Caco-2 (cell line): Measurements from ENCODE around the gene MYO7B. TPM values are rescaled to one million over a fixed set of nuclear protein-coding genes. Genes with fewer than 3 reads are reported as not detected.

Experiments
- BruUV-seq: library from RNA; stranded (reverse); fragments of 400-500 nt; replicated peaks from 2 replicates; lab custom pipeline; 2021; lab: Mats Ljungman, UMichigan
- CTCF ChIA-PET: fragments of 300-600 bp; sonication (Branson Sonifier 250); formaldehyde crosslinking; loops from one replicate; lab custom pipeline; 2022; ENCODE audit warnings: antibody characterized with exemption; lab: Charles Lee
- POLR2A ChIA-PET: fragments of 300-600 bp; sonication (Branson Sonifier 250); formaldehyde crosslinking; loops from one replicate; lab custom pipeline; 2022; ENCODE audit warnings: antibody characterized with exemption; lab: Charles Lee
- DNase-seq, 2 experiments: peaks; one replicate each; pipeline versions ENCODE4 v3.0.0 to v3.0.0-alpha.2; 2020 to 2022
- H3K27me3 ChIP-seq: replicated peaks from 2 replicates; pipeline ENCODE4 v1.6.0; 2011; ENCODE audit warnings: low read length; ENCODE audit not compliant: control insufficient read depth, insufficient read depth
- H3K36me3 ChIP-seq: 2 replicates; pipeline ENCODE4 v1.5.1; 2011; ENCODE audit warnings: low read length; ENCODE audit not compliant: control insufficient read depth, insufficient read depth
- H3K4me1 ChIP-seq: fragments of 250-450 bp; sonication (Bioruptor Pico); 2 replicates; pipeline ENCODE4 v1.5.1; 2020; ENCODE audit warnings: mild to moderate bottlenecking
- H3K4me3 ChIP-seq: 2 replicates; pipeline ENCODE4 v1.5.1; 2011; ENCODE audit warnings: low read depth, mild to moderate bottlenecking, control low read depth, low read length
- H3K9me3 ChIP-seq: fragments of 250-450 bp; sonication (Bioruptor Pico); 2 replicates; pipeline ENCODE4 v1.5.1; 2020; ENCODE audit warnings: mild to moderate bottlenecking, moderate library complexity
- H3K27ac Mint-ChIP-seq: one replicate; pipeline ENCODE4 v1.8.0; 2022; ENCODE audit warnings: mixed read lengths; ENCODE audit not compliant: unreplicated experiment
- H3K27me3 Mint-ChIP-seq: one replicate; pipeline ENCODE4 v1.8.0; 2022; ENCODE audit warnings: mixed read lengths; ENCODE audit not compliant: insufficient read depth, unreplicated experiment
- H3K36me3 Mint-ChIP-seq: one replicate; pipeline ENCODE4 v1.8.0; 2022; ENCODE audit warnings: mild to moderate bottlenecking, mixed read lengths; ENCODE audit not compliant: insufficient read depth, unreplicated experiment
- H3K4me1 Mint-ChIP-seq: one replicate; pipeline ENCODE4 v1.8.0; 2022; ENCODE audit warnings: low read depth, mixed read lengths; ENCODE audit not compliant: unreplicated experiment
- H3K4me3 Mint-ChIP-seq: one replicate; pipeline ENCODE4 v1.8.0; 2022; ENCODE audit warnings: mild to moderate bottlenecking, moderate library complexity, mixed read lengths; ENCODE audit not compliant: unreplicated experiment
- H3K9me3 Mint-ChIP-seq: one replicate; pipeline ENCODE4 v1.8.0; 2022; ENCODE audit warnings: mixed read lengths; ENCODE audit not compliant: unreplicated experiment
- intact Hi-C: fragments of 100-400 bp; cut with micrococcal nuclease; formaldehyde crosslinking; loops from one replicate; pipeline ENCODE4 v1.10.0; 2022; ENCODE audit not compliant: unreplicated experiment
- total RNA-seq: library from RNA; stranded (reverse); gene quantifications from 2 replicates; pipeline ENCODE4 v1.2.3, GENCODE V29; 2022
- TF ChIP-seq, protein P1 (sequence below), 2 experiments: fragments of 200-600 bp in 1 of 2; IDR thresholded peaks; 1 replicate in 1 of 2; 2 replicates in 1 of 2; pipeline versions ENCODE4 v1.5.1 to v1.8.0; 2011 to 2022; ENCODE audit warnings: antibody characterized with exemption in 1 of 2, control low read depth in 1 of 2, inconsistent platforms in 1 of 2, low read depth in 1 of 2, low read length in 1 of 2, mild to moderate bottlenecking in 1 of 2, moderate library complexity in 1 of 2; ENCODE audit not compliant: insufficient read depth in 1 of 2, severe bottlenecking in 1 of 2, unreplicated experiment in 1 of 2

MYO7B gene
- total RNA-seq, 1 experiment from 2014 or later: 0.27 TPM

DNA sequence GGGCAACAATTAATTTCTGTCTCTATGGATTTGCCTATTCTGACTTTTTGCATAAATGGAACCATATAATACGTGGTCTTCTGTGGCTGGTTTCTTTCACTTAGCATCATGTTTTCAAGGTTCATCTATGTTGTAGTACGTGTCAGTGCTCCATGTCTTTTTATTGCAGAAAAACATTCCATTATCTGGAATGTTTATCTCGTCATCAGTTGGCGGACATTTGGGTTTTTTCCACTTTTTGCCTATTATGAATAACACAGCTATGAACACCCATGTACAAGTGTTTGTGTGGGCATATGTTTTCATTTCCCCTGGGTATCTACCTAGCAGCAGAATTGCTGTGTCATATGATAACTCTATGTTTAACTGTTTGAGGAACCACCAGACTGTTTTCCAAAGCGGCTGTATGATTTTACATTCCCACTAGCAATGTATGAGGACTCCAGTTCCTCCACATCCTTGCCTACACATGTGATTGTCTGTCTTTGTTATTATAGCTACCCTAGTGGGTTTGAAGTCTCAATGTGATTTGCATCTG lies 49.9 kb downstream of the MYO7B start:
- BruUV-seq: no TSS peak
- H3K9me3 Mint-ChIP-seq: no peaks in the 10 kb centered on the region
- TF ChIP-seq, protein P1, sequence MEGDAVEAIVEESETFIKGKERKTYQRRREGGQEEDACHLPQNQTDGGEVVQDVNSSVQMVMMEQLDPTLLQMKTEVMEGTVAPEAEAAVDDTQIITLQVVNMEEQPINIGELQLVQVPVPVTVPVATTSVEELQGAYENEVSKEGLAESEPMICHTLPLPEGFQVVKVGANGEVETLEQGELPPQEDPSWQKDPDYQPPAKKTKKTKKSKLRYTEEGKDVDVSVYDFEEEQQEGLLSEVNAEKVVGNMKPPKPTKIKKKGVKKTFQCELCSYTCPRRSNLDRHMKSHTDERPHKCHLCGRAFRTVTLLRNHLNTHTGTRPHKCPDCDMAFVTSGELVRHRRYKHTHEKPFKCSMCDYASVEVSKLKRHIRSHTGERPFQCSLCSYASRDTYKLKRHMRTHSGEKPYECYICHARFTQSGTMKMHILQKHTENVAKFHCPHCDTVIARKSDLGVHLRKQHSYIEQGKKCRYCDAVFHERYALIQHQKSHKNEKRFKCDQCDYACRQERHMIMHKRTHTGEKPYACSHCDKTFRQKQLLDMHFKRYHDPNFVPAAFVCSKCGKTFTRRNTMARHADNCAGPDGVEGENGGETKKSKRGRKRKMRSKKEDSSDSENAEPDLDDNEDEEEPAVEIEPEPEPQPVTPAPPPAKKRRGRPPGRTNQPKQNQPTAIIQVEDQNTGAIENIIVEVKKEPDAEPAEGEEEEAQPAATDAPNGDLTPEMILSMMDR (IDR thresholded peaks at IDR 0.05; ENCODE audit: insufficient read depth in 1 of 2, low read depth in 1 of 2, low read length in 1 of 2, severe bottlenecking in 1 of 2, unreplicated experiment in 1 of 2): no peak

DNA sequence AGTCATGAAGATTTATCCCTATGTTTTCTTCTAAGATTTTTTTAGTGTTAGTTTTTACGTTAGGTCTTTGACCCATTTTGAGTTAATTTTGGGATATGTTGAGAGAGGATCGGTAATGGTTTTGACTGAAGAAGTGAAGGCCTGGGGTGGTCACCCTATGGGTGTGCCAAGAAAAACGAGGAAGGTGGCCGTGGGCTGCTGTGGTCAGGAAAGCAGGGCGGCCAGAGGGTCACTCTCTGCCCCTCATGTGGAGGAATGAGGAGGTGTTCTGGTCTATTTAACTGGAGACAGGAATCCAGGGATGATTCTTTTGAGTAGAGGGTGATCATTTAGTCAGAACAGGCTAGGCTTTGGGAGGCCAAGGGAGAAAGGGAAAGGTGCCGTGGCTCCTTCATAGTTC lies 50.7 kb downstream of the MYO7B start:
- Histone ChIP-seq H3K4me3 (no peak overlapping the region), H3K27me3 (no peaks in the 10 kb centered on the region), H3K4me1 (no peaks in the 10 kb centered on the region), H3K36me3 (no peaks in the 10 kb centered on the region), H3K9me3 (no peaks in the 10 kb centered on the region)
- intact Hi-C loops: no loop called here
- no peaks in the 10 kb centered on the region for H3K4me1 Mint-ChIP-seq
- H3K36me3 Mint-ChIP-seq: no peaks in the 10 kb centered on the region
- H3K4me3 Mint-ChIP-seq: no peak overlapping the region
- H3K9me3 Mint-ChIP-seq: no peaks in the 10 kb centered on the region
- TF ChIP-seq, protein P1 (IDR thresholded peaks at IDR 0.05; ENCODE audit: insufficient read depth in 1 of 2, low read depth in 1 of 2, low read length in 1 of 2, severe bottlenecking in 1 of 2, unreplicated experiment in 1 of 2): no peak
- BruUV-seq: no TSS peak
- H3K27me3 Mint-ChIP-seq: no peaks in the 10 kb centered on the region
- DNase-seq: no peak
- ChIA-PET POLR2A (no interaction called here), CTCF (no interaction called here)
- H3K27ac Mint-ChIP-seq: no peak overlapping the region

More for the DNA sequence above, 49.9 kb downstream of the MYO7B start:
- no peak for DNase-seq
- Mint-ChIP-seq H3K27ac (no peak overlapping the region), H3K36me3 (no peaks in the 10 kb centered on the region), H3K4me3 (no peak overlapping the region), H3K27me3 (no peaks in the 10 kb centered on the region), H3K4me1 (no peaks in the 10 kb centered on the region)
- ChIA-PET CTCF (no interaction called here), POLR2A (no interaction called here)
- H3K4me1 ChIP-seq: no peaks in the 10 kb centered on the region
- H3K4me3 ChIP-seq: no peak overlapping the region
- H3K36me3 ChIP-seq: no peaks in the 10 kb centered on the region
- no peaks in the 10 kb centered on the region for H3K27me3 ChIP-seq
- no peaks in the 10 kb centered on the region for H3K9me3 ChIP-seq
- intact Hi-C loops: no loop called here

DNA sequence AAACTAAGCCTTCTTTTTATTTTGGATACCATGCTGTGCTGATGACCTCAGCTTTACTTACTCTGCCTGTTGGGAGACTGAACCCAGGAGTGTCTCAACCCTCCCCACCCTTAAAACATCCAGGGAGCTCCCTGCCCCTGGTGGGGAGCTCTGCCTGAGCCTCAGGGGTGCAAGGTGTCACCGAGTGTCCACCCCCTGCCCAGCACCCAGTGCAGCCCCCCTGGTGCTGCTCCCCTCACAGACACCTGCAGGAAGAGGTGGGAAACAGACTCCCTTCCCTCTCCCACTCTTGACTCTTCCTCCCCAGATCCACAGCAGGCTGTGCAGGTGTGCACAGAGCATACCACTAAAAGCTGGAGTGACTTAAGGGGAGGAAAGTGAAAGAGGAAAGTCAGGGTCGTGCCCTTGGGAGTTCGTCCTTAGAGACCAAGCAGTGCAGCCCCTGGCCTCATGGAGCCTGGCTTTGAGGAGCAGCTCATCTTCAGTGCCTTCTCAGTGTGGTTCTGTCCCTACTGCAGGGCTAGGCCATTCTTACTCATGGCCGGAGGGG lies 51.3 kb downstream of the MYO7B start:
- ChIA-PET CTCF (no interaction called here), POLR2A (no interaction called here)
- Histone ChIP-seq H3K27me3 (no peaks in the 10 kb centered on the region), H3K4me3 (no peak overlapping the region), H3K36me3 (no peaks in the 10 kb centered on the region), H3K9me3 (no peaks in the 10 kb centered on the region), H3K4me1 (no peaks in the 10 kb centered on the region)
- Mint-ChIP-seq H3K4me3 (no peak overlapping the region), H3K27ac (no peak overlapping the region), H3K36me3 (no peaks in the 10 kb centered on the region), H3K9me3 (no peaks in the 10 kb centered on the region), H3K4me1 (no peaks in the 10 kb centered on the region), H3K27me3 (no peaks in the 10 kb centered on the region)
- intact Hi-C loops: no loop called here
- TF ChIP-seq, protein P1 (IDR thresholded peaks at IDR 0.05; ENCODE audit: insufficient read depth in 1 of 2, low read depth in 1 of 2, low read length in 1 of 2, severe bottlenecking in 1 of 2, unreplicated experiment in 1 of 2): no peak
- no TSS peak for BruUV-seq
- DNase-seq: peak in 1 of 2 experiments; percentile 13
